GM21528 (cell line): ENCODE measurements around the gene MTHFD2.
"Not testable (repeated sequence)": the region's sequence is repeated elsewhere in the genome, so short reads cannot be mapped to it uniquely, and the experiment has no call there.

ENCODE experiments used
- ATAC-seq: cut with Tn5 transposase; IDR thresholded peaks from one replicate; pipeline ENCODE4 v1.9.1; 2021; ENCODE audit warnings: mild to moderate bottlenecking, moderate library complexity; ENCODE audit not compliant: unreplicated experiment, low FRiP score

The MTHFD2 gene

GRCh38 chr2:74226648-74227213, 28.3 kb downstream of the MTHFD2 start:
- no peak for ATAC-seq

DNA sequence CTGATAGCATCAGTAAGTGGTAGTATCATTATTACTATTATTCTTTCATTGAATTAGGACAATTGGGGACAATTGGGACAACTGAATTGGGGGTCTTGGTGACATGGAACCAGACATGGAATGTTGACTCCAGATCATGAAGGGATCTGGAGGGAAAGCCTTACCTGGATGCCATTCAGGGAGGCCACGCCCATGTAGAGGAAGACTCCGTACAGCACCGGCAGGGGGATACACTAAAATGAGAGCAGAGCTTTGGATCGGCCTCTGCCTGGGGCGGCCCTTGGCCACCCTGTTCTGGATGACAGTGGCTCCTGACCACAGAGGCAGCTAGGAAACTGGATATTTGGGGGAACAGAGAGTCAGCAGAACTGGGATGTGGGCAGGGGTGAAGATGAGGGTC, 29.2 kb downstream of the MTHFD2 start:
- ATAC-seq = no peak

- no peak for ATAC-seq
Measured at GRCh38 chr2:74228772-74229171, 30.4 kb downstream of the MTHFD2 start.

DNA sequence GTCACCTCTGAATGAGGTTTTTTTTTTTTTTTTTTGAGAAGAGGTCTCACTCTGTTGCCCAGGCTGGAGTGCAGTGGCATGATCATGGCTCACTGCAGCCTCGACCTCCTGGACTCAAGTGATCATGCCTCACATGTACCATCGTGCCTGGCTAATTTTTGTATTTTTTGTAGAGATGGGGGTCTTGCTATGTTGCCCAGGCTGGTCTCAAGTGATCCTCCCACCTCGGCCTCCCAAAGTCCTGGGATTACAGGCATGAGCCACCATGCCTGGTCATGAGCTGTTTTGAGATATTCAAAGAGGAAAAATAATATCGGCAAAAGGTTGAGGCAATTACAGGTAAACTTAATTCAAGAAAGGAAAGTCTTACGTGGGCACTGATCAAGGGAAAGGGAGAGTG, 31.4 kb downstream of the MTHFD2 start:
- not testable (repeated sequence) for ATAC-seq

DNA sequence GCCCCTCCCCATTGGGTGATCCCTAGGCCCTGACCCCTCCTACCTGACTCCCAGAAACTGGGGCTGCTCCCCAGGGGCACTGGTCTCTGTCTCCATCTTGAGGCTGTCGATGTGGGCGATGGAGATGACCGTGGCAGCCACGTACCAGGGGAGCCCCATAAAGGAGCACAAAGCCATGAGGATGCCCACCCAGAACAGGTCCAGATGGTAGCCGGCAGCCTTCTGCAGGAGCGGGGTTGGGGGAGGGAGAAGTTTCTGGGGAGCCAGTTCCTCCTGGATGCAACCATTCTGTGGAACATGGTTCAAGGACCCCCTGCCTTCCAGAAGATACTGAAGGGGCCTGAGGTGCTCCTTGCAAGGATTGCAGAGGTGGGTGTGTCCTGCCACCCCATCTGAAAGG, 34.0 kb downstream of the MTHFD2 start:
- ATAC-seq = no peak

DNA sequence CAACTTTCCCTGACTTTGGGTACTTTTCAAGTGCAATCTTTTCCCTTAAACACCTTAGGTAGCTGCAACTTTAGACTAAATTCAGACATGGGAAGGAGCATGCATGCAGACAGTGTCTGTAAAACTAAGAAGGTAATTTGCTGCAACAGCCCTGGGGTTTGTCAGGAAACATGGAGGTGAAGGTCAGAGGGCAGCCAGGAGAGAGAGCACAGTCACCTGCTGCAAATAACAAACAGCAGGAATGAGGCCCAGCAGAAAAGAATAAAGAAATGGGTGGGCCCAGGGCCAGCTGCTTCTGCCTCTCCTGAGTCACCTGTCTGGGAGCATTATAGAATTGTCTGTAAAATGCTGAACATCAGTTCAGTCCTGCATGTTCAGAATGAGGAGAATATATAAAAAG, 35.2 kb downstream of the MTHFD2 start:
- ATAC-seq = no peak

GRCh38 chr2:74235041-74235440, 36.6 kb downstream of the MTHFD2 start:
- no peak for ATAC-seq

GRCh38 chr2:74238879-74239278, 40.5 kb downstream of the MTHFD2 start:
- no peak for ATAC-seq

DNA sequence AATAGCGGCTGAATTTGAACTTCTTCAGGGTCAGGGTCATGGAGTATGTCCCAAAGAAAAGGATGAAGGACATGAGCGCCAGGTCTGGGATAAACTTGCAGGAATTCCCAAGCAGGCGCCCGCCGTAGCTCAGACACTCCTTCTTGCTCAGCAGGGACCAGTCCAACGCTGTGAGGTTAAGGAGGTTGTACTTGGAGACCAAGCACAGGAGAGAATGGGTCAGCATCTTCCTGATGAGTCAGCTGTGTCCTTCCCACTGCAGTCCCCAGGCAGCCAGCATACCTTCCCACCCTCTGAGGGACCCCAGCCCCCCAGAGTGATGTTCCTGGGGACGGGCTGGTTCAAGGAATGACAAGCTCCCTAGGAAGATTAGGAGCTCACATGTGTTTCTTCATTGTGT, 40.9 kb downstream of the MTHFD2 start:
- ATAC-seq = no peak

GRCh38 chr2:74242354-74243071, 44.1 kb downstream of the MTHFD2 start:
- no peak for ATAC-seq

DNA sequence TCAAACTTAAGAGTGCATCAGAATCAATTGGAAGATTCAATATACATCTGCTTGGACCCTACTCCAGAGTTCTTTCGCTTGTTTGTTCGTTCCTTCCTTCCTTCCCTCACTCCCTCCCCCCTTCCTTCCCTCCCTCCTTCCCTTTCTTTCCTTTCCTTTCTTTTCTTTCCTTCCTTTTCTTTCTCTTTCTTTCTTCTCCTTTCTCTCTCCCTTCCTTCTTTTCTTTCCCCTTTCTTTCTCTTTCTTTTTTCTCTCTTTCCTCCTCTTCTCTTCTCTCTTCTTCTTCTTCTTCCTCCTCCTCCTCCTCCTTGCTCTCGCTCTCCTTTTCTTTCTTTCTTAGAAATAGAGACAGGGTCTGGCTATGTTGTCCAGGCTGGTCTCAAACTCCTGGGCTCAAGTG, 45.9 kb downstream of the MTHFD2 start:
- ATAC-seq = no peak

DNA sequence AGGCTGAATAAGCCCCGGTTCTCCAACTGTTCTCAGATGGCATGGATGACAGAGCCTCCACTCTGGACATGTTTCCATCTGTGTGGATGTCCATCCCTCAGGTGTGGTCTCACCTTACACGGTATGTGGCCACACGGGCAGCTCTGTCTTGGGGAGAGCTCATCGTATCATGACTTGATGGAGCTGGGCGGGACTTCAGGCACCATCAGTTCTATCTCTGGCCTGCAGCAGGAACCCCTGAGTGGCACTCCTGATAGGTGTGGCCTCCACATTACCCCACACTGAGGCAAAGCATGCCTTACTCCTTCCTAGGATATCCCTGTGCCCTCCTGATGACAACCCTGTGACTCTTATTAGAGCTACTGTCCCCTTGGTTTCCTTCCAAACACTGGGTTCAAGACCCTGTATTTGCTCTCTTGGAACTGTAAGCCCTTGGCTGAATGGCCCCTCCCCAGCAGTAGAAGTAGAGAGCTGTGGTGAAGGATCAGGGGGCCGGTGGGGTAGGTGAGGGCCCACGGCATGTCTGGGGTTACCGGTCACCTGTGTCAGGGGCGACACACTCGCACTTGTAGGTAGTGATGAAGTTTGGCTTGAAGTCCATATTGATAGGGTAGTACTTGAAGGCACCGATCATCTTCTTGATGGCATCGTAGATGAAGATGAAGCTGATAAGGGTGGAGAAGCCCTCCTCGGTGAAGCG, 48.2 kb downstream of the MTHFD2 start:
- ATAC-seq = no peak

DNA sequence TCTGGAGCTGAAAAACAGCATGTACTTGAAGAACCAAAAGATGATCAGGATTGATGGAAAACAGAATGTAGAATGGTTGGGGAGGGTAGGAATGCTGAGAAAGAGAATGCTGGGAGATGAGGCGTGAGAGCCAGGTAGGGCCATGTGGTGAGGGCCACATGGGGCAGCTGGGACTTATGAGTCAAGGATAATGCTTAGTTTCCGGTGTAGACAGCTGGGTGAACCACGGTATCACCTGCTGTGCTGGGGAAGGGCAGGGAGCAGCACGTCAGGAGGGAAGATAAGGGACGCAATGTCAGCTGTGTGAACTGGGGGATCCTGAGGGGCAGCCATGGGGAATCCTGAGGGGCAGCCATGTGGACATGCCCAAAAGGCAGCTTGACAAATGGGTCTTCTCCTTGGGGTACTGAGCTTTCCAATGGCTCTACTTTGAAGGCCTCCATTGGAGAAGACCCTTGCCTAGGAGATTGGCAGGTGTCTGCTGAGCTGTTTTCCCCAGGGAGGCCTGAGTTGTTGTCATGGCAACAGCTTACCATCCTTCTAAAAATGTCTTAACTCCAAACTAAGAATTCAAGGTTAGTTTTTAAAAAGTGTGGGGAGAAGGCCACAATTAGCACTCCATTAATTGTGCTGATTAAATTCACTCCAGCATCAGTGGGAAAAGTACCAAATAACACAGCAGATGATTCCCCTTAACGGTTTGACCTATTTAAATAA, 51.1 kb downstream of the MTHFD2 start:
- ATAC-seq = no peak

DNA sequence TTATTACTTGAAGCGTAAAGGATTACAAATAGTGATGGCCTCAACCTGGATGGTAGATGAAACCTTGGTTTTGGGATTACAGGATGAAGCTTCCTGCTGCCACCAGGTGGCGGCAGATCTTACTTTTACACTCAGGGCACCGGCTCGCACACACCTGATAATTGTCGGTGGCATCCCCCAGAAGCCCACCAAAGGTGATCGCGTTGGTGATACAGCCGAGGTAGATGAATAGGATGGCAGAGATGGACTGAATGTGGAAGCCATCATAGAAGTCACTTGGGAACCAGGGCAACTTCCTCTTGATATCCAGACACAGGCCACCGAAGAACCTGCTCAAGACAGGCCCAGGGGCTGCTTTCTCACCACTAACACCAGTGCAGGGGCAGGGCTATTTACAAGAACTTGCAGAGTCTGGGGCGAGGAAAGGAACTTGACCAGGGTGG, 51.8 kb downstream of the MTHFD2 start:
- ATAC-seq = no peak

DNA sequence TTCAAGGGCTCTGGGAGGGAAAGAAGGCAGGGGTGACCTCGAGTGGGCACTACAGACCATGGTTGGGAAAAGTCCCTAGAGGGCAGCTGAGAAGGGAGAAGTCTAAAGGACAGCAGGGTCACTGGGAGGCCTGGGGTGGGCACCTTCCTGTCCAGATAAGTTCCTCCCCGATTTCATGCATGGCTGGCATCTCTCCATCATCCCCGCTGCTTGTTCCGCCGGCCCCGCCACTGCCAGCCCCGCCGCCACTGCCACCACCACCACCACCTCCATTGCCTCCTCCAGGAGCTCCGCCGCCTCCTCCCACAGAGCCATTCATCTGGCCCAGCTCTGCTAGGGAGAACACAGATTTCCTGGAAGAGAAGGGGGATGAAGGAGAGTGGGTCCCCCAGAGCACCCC, 53.6 kb downstream of the MTHFD2 start:
- ATAC-seq = no peak

GRCh38 chr2:74252862-74253261, 54.4 kb downstream of the MTHFD2 start:
- no peak for ATAC-seq

DNA sequence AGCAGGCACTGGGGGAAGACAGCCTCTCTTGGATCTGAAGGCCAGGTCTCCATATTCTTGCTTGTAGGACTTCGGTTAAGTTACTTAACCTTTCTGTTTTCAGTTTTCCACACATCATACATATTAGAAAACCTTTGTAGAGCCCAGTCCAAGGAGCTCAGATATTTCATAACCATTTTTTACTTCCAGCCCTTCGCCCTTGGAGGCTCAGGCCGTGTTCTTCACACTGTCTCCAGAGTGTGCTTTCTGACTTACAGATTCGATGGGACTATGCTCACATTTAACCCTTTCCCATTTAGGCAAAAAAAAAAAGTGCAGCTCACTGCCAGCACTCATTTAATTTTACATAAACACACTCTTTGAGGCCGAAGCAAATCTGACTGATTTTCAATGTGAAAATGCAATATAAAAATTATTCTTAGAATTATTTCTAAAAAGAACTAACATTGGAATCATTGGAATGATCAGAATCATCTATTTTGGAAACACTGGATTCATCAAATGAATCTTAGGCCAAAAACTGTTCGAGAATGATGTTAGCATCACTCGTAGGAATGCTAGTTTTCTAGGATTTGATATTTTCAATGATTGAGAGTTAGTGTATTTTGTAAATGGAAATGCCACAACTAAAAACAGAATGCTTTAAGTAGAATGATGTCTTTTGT, 55.0 kb downstream of the MTHFD2 start:
- no peak for ATAC-seq

DNA sequence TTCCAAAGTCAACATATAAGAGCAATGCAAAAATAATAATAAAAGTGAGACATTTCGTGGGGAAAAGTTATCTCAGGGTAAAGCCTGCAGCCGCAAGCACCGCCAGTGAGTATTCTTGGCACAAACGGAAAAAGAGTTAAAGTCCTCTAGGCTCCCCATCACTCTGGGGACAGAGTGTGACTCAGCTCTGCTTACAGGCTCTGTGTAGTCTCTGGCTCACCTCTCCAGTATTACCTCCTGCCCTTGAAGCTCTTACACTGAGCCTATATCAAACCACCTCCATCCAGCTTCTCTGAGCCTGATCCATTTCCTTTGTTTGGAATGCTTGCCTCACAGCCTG, 55.5 kb downstream of the MTHFD2 start:
- ATAC-seq = no peak

DNA sequence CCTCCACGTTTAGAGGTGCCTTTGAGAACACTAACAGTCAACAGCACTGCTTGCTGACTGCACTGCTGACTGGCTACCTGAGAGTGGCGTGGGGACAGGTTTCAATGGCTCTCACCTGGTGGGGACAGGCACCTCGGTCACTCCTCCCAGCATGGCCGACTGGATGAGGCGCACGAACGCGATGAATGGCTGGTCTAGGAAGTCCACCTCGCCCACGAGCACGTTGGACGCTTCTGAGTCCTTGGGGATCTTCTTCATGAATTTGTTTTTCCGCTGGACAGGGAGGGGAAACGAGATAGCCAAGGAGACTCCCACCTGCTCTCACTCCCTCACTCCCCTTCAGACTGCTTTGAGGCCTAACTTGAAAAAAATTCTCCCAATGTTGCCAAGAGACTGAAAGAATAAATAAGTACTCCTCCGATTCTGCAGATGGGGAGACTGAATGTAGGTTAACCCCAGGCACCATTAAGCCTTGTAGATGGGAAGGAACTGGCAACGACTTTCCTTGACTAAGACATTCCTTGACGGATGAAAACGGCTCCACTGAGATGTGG, 57.3 kb downstream of the MTHFD2 start:
- ATAC-seq = no peak

DNA sequence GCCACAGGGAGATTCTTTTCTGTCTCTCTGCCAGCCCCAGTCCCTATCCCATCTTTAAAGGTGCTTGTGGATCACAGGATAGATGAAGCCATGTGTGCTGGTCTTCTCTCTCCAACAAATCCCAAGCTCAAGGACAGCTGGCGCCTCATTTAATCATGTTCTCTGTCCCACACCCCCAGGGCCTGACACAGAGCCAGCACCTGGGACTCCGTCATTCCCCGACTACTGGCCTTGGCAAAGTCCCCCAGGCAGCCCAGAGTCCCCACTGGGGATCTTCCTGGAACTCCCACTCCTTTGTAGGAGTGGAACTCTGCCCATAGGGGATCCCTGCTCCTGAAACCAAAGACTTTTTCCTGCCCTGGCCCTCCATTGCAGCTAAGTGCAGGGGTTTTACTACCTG, 60.8 kb downstream of the MTHFD2 start:
- no peak for ATAC-seq

DNA sequence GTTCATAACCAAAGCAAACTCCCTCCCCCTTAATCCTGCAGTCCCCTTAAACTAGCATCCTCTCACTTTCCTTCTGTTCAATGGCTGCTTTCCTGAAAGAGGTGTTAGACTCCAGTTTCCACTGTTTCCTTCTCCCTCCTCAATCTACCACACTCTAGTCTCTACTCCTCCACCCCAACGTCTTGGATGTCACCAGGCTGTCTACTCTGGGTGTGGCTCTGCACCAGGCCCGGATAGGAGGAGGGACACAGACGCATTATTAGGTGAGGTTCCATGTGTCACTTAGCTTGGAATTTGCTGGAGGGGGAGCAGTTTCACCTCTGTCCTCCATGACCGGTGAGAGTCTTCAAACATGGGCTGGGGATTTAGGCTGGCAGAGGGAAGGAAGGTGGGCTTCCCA, 61.3 kb downstream of the MTHFD2 start:
- ATAC-seq = no peak
